Small intestine (tissue), 4 donors: ENCODE measurements around the gene CHRM5. TPM values are rescaled to one million over a fixed set of nuclear protein-coding genes. Genes with fewer than 3 reads are reported as not detected.

ENCODE experiments used
- polyA plus RNA-seq, 4 donors: library from polyadenylated mRNA; stranded (reverse) in 3 of 4; unstranded in 1 of 4; fragments of 200-250 nt in 3 of 4; fragments of 120-200 nt in 1 of 4; gene quantifications; one replicate each; pipeline versions ENCODE4 v1.2.1 to v1.2.3, GENCODE V29; 2013
- donor health status: healthy with polysubstance abuse.
- donor health status: Bipolar disorder and iron deficiency.
- donor health status: healthy.

The CHRM5 gene
- polyA plus RNA-seq, 4 donors, result 0.52 TPM; not detected in 3

Other genes with a start within 250 kb of the CHRM5 start
- 10 to 100 TPM in 3 of 4 donors, 1 to 10 TPM in 1; 9.1 to 13.4 (median 12.8) TPM for gene AVEN, start 70.7 kb downstream of the CHRM5 start, polyA plus RNA-seq
- 10 to 100 TPM; 38.7 to 86.1 (median 46.6) TPM for gene EMC7, start 133.4 kb downstream of the CHRM5 start, polyA plus RNA-seq
- gene PGBD4, start 133.6 kb downstream of the CHRM5 start, polyA plus RNA-seq, result 1 to 10 TPM in 2 of 4 donors, under 1 TPM in 2; 0.27 to 1.6 (median 0.98) TPM
- gene KATNBL1, start 241.6 kb downstream of the CHRM5 start, polyA plus RNA-seq, result 10 to 100 TPM in 3 of 4 donors, 1 to 10 TPM in 1; 8.6 to 40.3 (median 13.8) TPM